ENCODE results near the gene DGKB. TPM values are rescaled to one million over a fixed set of nuclear protein-coding genes. Genes with fewer than 3 reads are reported as not detected.

The DGKB gene
- total RNA-seq (2021) (0.23 and 0.48 TPM in 2 replicates), Bru-seq, nascent RNA (percentile 4 among the genes with signal in this experiment), BruChase-seq, experiment 1, labeled RNA remaining after a 2-hour chase (percentile 4 among the genes with signal in this experiment), BruChase-seq, experiment 2, labeled RNA remaining after a 6-hour chase (percentile 3 among the genes with signal in this experiment)
- long read RNA-seq, result 0 reads

DNA sequence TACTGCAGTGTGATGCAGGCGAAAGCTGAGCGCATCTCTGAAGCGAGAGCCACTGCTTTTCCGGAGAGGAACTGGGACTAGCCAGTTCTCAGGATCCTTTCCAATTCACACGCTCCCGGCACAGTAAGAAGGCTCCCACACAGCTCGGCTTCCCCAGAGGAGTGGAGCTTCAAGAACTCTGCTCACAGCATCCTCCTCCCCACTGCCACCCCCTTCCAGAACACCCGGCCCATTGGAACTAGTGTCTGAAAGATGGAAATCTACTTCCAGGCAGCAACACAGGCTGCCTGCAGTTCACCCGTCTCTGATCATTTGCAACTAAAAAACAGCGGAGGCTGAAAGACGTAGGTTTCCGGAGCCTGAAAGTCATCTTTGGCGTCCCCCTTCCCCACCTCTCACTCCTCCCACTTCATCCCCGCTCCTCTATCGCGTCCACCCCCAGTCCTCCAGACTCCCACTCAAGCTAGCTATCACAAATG lies at the start of gene DGKB:
TSS of gene DGKB (minus strand) at position 163 of the 479 bp plus-strand sequence.
- no TSS peak for BruUV-seq (replicated peaks)
- CTCF ChIA-PET, result no interaction called here

DNA sequence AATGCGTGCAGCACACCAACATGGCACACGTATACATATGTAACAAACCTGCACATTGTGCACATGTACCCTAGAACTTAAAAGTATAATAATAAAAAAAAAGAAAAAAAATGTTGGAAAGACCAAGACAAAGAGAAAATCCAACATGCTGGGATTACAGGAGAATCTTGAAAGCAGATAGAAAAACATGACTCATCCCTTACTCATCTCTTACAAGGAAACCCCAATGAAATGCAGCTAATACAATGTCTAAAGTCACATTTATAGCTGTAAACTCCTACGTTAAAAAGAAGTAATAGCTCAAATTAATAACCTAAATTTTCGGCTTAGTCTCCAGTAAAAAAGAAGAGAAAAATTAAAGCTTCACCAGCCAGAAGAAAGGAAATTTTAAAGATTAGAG lies 47.5 kb upstream of the DGKB start:
- DNase-seq, result no peak
- Histone ChIP-seq H4K20me1 (ENCODE audit: insufficient read depth) (no peaks in the 10 kb centered on the region), H3K36me3 (ENCODE audit: low read depth) (no peaks in the 10 kb centered on the region), H3K27ac (no peak overlapping the region), H3K4me1 (replicated peaks; ENCODE audit: insufficient read depth) (no peaks in the 10 kb centered on the region), H3K27me3 (ENCODE audit: insufficient read depth, low read depth) (no peaks in the 10 kb centered on the region), H3K9me2 (ENCODE audit: insufficient read depth) (no peaks in the 10 kb centered on the region), H3F3A (ENCODE audit: insufficient read depth, low read depth) (no peaks in the 10 kb centered on the region), H3K9me3 (ENCODE audit: insufficient read depth, low read depth) (no peaks in the 10 kb centered on the region), H3K4me2 (no peak overlapping the region), H3K79me2 (ENCODE audit: low read depth) (no peaks in the 10 kb centered on the region), H2AFZ (no peak overlapping the region), H3K4me3 (no peak overlapping the region)
- no TSS peak for BruUV-seq (replicated peaks)
- POLR2A ChIA-PET (ENCODE audit: unreplicated experiment), result no interaction called here
- CTCF ChIA-PET, result interaction anchor here (0.7 kb wide), 1 partner anchor 18 kb away, joined by 3 read pairs; no protein-coding TSS in a partner anchor
- intact Hi-C loops (cut with micrococcal nuclease; ENCODE audit: unreplicated experiment), result no loop called here
- no peak for TF ChIP-seq CTCF (conservative IDR thresholded peaks at IDR 0.05)
- no peak for TF ChIP-seq EZH2 (IDR thresholded peaks at IDR 0.05; ENCODE audit: low read depth)

More for the DNA sequence above, at the start of gene DGKB:
- no peak within 1 kb of the TSS; the same call in 1 of the 2 replicates for H2AFZ ChIP-seq
- H3K36me3 ChIP-seq (ENCODE audit: low read depth), result no peaks in the 10 kb centered on the region
- no peaks in the 10 kb centered on the region for H3K4me1 ChIP-seq (replicated peaks; ENCODE audit: insufficient read depth)
- no peak for TF ChIP-seq CTCF (conservative IDR thresholded peaks at IDR 0.05)
- H3K9me3 ChIP-seq (ENCODE audit: insufficient read depth, low read depth), result no peaks in the 10 kb centered on the region
- H3K27me3 ChIP-seq (ENCODE audit: insufficient read depth, low read depth), result no peaks in the 10 kb centered on the region
- H3K79me2 ChIP-seq (ENCODE audit: low read depth), result no peaks in the 10 kb centered on the region
- DNase-seq, result no peak
- no peaks in the 10 kb centered on the region for H3F3A ChIP-seq (ENCODE audit: insufficient read depth, low read depth)
- no peak within 1 kb of the TSS for H3K4me3 ChIP-seq
- intact Hi-C loops (cut with micrococcal nuclease; ENCODE audit: unreplicated experiment), result no loop called here
- H4K20me1 ChIP-seq (ENCODE audit: insufficient read depth), result no peaks in the 10 kb centered on the region
- H3K27ac ChIP-seq, result no peak within 1 kb of the TSS
- H3K4me2 ChIP-seq, result no peak within 1 kb of the TSS
- no peaks in the 10 kb centered on the region; the same call in 1 of the 2 replicates for H3K9me2 ChIP-seq (ENCODE audit: insufficient read depth)
- POLR2A ChIA-PET (ENCODE audit: unreplicated experiment), result no interaction called here

- H3K9me2 ChIP-seq (ENCODE audit: insufficient read depth), result no peaks in the 10 kb centered on the region
- H3K4me3 ChIP-seq, result no peak overlapping the region
- no peaks in the 10 kb centered on the region for H3K36me3 ChIP-seq (ENCODE audit: low read depth)
- H3K27ac ChIP-seq, result no peak overlapping the region
- no peaks in the 10 kb centered on the region for H3K4me1 ChIP-seq (replicated peaks; ENCODE audit: insufficient read depth)
- DNase-seq, result no peak
- H3K79me2 ChIP-seq (ENCODE audit: low read depth), result no peaks in the 10 kb centered on the region
- no peaks in the 10 kb centered on the region for H3F3A ChIP-seq (ENCODE audit: insufficient read depth, low read depth)
- TF ChIP-seq CTCF (conservative IDR thresholded peaks at IDR 0.05) (no peak), EZH2 (IDR thresholded peaks at IDR 0.05; ENCODE audit: low read depth) (no peak)
- intact Hi-C loops (cut with micrococcal nuclease; ENCODE audit: unreplicated experiment), result no loop called here
- no peaks in the 10 kb centered on the region for H3K27me3 ChIP-seq (ENCODE audit: insufficient read depth, low read depth)
- H4K20me1 ChIP-seq (ENCODE audit: insufficient read depth), result no peaks in the 10 kb centered on the region
- CTCF ChIA-PET, result no interaction called here
- no peak overlapping the region for H3K4me2 ChIP-seq
- no TSS peak for BruUV-seq (replicated peaks)
- POLR2A ChIA-PET (ENCODE audit: unreplicated experiment), result no interaction called here
- no peak overlapping the region for H2AFZ ChIP-seq
- H3K9me3 ChIP-seq (ENCODE audit: insufficient read depth, low read depth), result no peaks in the 10 kb centered on the region
Measured at GRCh38 chr7:14938181-14938580, 35.6 kb upstream of the DGKB start.

All from PC-9 (cell line).